ENCODE results near the gene EHMT2.
A peak's percentile ranks its signal among the peaks of the same experiment; 100 is the strongest.

The EHMT2 gene

DNA sequence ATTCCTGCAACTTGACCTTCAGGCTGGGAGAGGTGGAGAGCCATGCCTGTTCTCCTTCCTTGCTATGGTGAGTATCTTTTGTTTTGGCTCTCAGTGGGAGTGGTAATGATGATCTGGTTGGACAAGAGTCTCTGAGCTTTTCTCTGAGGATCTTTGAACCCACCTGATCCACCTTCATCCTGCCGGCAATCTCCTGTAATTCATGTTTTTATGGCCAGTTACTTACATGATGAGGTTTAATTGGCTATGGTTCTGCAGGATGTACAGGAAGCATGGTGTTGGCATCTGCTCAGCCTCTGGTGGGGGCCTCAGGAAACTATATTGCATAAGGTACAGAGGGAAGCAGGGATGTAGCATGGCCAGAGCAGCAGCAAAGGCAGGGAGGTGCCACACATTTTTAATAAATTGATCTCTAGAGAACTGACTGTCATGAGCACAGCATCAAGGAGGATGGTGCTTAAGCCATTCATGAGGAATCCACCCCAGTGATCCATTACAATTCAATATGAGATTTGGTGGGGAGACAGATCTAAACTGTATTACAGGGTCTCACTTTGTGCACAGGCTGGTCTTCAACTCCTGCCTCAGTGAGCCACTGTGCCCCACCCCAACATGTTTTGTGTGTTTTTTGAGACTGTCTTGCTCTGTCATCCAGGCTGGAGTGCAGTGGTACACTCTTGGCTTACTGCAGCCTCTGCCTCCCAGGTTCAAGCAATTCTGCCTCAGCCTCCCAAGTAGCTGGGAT lies 60.0 kb downstream of the EHMT2 start:
- DNase-seq (ENCODE audit: low read depth), result no peak
- H3K4me3 ChIP-seq (ENCODE audit: low read depth, low read length), result peak overlapping the region; percentile 96
- no peak for TF ChIP-seq CTCF (IDR thresholded peaks at IDR 0.05; ENCODE audit: low read depth, low read length, missing control alignments)

DNA sequence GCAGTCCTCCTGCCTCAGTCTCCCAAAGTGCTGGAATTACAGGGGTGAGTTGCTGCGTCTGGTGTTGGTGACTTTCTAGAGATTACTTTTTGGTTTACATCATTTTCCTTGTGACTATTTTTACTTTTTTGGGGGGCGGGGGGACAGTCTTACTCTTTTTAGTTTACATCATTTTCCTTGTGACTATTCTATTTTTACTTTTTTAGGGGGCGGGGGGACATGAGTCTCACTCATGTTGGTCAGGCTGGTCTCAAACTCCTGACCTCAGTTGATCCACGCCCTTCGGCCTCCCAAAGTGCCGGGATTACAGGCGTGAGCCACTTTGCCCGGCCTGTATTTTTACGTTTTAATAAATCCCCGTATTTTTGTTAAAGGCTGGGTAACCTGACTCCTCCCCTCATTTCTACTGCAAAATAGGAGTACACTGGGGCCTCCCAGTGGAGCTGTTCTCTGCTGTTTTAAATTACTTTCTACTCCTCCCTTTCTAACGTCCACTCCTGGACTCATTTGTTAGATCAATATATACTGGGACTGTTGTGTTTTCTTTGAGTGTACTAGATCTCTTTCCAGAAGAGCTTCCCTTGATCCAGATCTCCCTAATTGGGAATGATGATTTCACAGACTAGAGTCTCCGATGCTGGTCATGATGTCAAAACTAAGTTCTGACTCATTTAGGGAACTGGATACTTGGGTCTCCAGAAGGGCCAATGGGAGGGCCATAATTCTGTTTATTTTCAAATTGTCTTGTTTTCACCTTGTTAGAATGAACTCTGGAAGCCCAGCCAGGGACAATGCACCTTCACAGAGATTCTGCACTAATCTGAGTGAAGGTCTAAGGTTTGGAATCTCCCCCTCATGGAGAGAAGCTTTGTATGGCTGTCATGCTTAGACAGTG lies 60.8 kb downstream of the EHMT2 start:
- peak overlapping the region; percentile 96 for H3K4me3 ChIP-seq (ENCODE audit: low read depth, low read length)
- DNase-seq (ENCODE audit: low read depth), result no peak
- no peak for TF ChIP-seq CTCF (IDR thresholded peaks at IDR 0.05; ENCODE audit: low read depth, low read length, missing control alignments)

DNA sequence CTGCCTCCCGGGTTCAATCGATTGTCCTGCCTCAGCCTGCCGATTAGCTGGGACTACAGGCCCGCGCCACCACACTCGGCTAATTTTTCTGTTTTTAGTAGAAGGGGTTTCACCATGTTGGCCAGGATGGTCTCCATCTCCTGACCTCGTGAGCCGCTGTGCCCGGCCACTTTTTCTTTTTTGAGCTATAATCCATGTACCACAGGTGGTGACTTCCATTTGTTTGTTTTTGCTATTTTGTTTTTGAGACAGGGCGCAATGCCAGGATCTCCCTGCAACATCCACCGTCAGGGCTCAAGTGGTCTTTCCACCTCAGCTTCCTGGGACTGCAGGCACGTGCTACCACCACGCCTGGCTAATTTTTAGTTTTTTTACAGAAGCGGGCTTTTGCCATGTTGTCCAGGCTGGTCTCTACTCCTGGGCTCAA lies 61.4 kb downstream of the EHMT2 start:
- no peak for DNase-seq (ENCODE audit: low read depth)
- TF ChIP-seq CTCF (IDR thresholded peaks at IDR 0.05; ENCODE audit: low read depth, low read length, missing control alignments), result no peak
- peak overlapping the region; percentile 96 for H3K4me3 ChIP-seq (ENCODE audit: low read depth, low read length)

- no peak for TF ChIP-seq CTCF (IDR thresholded peaks at IDR 0.05; ENCODE audit: low read depth, low read length, missing control alignments)
- peak overlapping the region; percentile 96 for H3K4me3 ChIP-seq (ENCODE audit: low read depth, low read length)
- DNase-seq (ENCODE audit: low read depth), result peak; percentile 67
Observed at GRCh38 chr6:31834367-31835250, 62.9 kb downstream of the EHMT2 start.

- TF ChIP-seq CTCF (IDR thresholded peaks at IDR 0.05; ENCODE audit: low read depth, low read length, missing control alignments), result no peak
- no peak for DNase-seq (ENCODE audit: low read depth)
- peak overlapping the region; percentile 60; the same call in 1 of the 2 replicates for H3K4me3 ChIP-seq (ENCODE audit: low read depth, low read length)
Observed at GRCh38 chr6:31831350-31832215, 65.9 kb downstream of the EHMT2 start.

GRCh38 chr6:31830886-31831335 lies 66.6 kb downstream of the EHMT2 start:
- TF ChIP-seq CTCF (IDR thresholded peaks at IDR 0.05; ENCODE audit: low read depth, low read length, missing control alignments), result no peak
- DNase-seq (ENCODE audit: low read depth), result no peak
- H3K4me3 ChIP-seq (ENCODE audit: low read depth, low read length), result peak overlapping the region; percentile 60
